ENCODE measurements around the gene PLIN3. TPM values are rescaled to one million over a fixed set of nuclear protein-coding genes. Genes with fewer than 3 reads are reported as not detected.

PLIN3 gene
- total and polyA plus RNA-seq, 2 of the 8 experiments (the other 6 are each of a cell fraction or from before 2014, with no cell fraction given), result 60.7 to 61.5 TPM

GRCh38 chr19:4879041-4879440 is 11.6 kb upstream of the PLIN3 start (continued):
- no peak for TF ChIP-seq NANOG (IDR thresholded peaks at IDR 0.05; ENCODE audit: insufficient read depth, low read depth, low read length, poor library complexity, severe bottlenecking)
- TF ChIP-seq RBBP5 (IDR thresholded peaks at IDR 0.05; ENCODE audit: borderline replicate concordance, low read depth, low read length), result no peak
- no peak for TF ChIP-seq POU5F1 (IDR thresholded peaks at IDR 0.05; ENCODE audit: low read depth, low read length)
- no peak for TF ChIP-seq KDM1A (IDR thresholded peaks at IDR 0.05; ENCODE audit: borderline replicate concordance, low read length)
- no peak for TF ChIP-seq TAF1 (IDR thresholded peaks at IDR 0.05; ENCODE audit: low read depth, low read length)
